OCI-LY1 (cell line): ENCODE results near the gene HFM1.
"Not testable (repeated sequence)": the region's sequence is repeated elsewhere in the genome, so short reads cannot be mapped to it uniquely, and the experiment has no call there.

Experiments
- EZH2 ChIP-seq: fragments of 200-600 bp; sonication (generic), shearing (Covaris generic); IDR thresholded peaks from 2 replicates; pipeline ENCODE4 v1.8.0; 2017; ENCODE audit warnings: borderline replicate concordance, mixed run types, mild to moderate bottlenecking, antibody characterized with exemption, low read length, moderate library complexity, mixed read lengths
- TF ChIP-seq, protein P1 (sequence below): fragments of 200-600 bp; sonication (generic), shearing (Covaris generic); IDR thresholded peaks from 2 replicates; pipeline ENCODE4 v1.5.1; 2017; ENCODE audit warnings: mild to moderate bottlenecking, antibody characterized with exemption, low read length, moderate library complexity, mixed read lengths

- TF ChIP-seq, protein P1, sequence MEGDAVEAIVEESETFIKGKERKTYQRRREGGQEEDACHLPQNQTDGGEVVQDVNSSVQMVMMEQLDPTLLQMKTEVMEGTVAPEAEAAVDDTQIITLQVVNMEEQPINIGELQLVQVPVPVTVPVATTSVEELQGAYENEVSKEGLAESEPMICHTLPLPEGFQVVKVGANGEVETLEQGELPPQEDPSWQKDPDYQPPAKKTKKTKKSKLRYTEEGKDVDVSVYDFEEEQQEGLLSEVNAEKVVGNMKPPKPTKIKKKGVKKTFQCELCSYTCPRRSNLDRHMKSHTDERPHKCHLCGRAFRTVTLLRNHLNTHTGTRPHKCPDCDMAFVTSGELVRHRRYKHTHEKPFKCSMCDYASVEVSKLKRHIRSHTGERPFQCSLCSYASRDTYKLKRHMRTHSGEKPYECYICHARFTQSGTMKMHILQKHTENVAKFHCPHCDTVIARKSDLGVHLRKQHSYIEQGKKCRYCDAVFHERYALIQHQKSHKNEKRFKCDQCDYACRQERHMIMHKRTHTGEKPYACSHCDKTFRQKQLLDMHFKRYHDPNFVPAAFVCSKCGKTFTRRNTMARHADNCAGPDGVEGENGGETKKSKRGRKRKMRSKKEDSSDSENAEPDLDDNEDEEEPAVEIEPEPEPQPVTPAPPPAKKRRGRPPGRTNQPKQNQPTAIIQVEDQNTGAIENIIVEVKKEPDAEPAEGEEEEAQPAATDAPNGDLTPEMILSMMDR: not testable (repeated sequence)
- TF ChIP-seq EZH2: not testable (repeated sequence)
These were observed 117.7 kb downstream of the HFM1 start for GRCh38 chr1:91286962-91287317.
